Nephron (organoid): ENCODE data around the gene SLC25A41.
A peak's percentile ranks its signal among the peaks of the same experiment; 100 is the strongest.

Experiments
- H3K27ac Mint-ChIP-seq, 3 experiments: 2 replicates each; pipeline ENCODE4 v1.8.0; 2020; ENCODE audit warnings: mixed read lengths in 3 of 3, mild to moderate bottlenecking in 2 of 3, moderate library complexity in 1 of 3
- H3K27me3 Mint-ChIP-seq: 2 replicates; pipeline ENCODE4 v1.8.0; 2021; ENCODE audit warnings: low read depth, mild to moderate bottlenecking, moderate library complexity, mixed read lengths
- H3K36me3 Mint-ChIP-seq: 2 replicates; pipeline ENCODE4 v1.8.0; 2020; ENCODE audit warnings: low read depth, mixed read lengths
- H3K4me1 Mint-ChIP-seq: 2 replicates; pipeline ENCODE4 v1.8.0; 2020; ENCODE audit warnings: mixed read lengths
- H3K4me3 Mint-ChIP-seq, 3 experiments: 2 replicates each; pipeline ENCODE4 v1.8.0; 2020; ENCODE audit warnings: mild to moderate bottlenecking in 3 of 3, mixed read lengths in 3 of 3, moderate library complexity in 2 of 3
- H3K9me3 Mint-ChIP-seq: 2 replicates; pipeline ENCODE4 v1.8.0; 2020; ENCODE audit warnings: mixed read lengths
- TF ChIP-seq, protein P1 (sequence below), 3 experiments: fragments of 200-600 bp; sonication (generic); IDR thresholded peaks; one replicate each; pipeline ENCODE4 v1.5.0; 2021; ENCODE audit warnings: antibody characterized with exemption in 3 of 3; ENCODE audit not compliant: unreplicated experiment in 3 of 3

SLC25A41 gene

DNA sequence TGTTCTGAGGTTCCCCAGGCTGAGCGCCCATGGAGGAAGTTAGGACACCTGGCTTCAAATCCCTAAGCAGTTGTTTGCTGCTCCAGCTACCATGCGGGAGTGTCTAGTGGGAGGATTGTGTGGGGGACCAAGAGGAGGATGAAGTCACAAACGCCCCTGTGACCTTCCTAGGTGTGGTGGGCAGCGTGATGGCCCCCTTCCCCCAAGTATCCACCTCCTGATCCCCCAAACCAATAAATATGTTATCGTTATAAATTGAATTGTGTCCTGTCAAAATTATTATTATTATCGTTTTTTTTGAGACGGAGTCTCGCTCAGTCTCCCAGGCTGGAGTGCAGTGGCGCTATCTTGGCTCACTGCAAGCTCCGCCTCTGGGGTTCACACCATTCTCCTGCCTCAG lies at the start of gene SLC25A41:
SLC25A41 (minus strand) TSS at position 101 of the 400 bp plus-strand sequence; CDS start at position 31, 70 bp downstream.
- Mint-ChIP-seq H3K27ac (no peak within 1 kb of the TSS), H3K9me3 (no peaks in the 10 kb centered on the region), H3K4me1 (no peaks in the 10 kb centered on the region), H3K36me3 (peaks cover 3% of the 10 kb centered on the region), H3K4me3 (no peak within 1 kb of the TSS), H3K27me3 (peaks cover 13% of the 10 kb centered on the region)
- TF ChIP-seq, protein P1, sequence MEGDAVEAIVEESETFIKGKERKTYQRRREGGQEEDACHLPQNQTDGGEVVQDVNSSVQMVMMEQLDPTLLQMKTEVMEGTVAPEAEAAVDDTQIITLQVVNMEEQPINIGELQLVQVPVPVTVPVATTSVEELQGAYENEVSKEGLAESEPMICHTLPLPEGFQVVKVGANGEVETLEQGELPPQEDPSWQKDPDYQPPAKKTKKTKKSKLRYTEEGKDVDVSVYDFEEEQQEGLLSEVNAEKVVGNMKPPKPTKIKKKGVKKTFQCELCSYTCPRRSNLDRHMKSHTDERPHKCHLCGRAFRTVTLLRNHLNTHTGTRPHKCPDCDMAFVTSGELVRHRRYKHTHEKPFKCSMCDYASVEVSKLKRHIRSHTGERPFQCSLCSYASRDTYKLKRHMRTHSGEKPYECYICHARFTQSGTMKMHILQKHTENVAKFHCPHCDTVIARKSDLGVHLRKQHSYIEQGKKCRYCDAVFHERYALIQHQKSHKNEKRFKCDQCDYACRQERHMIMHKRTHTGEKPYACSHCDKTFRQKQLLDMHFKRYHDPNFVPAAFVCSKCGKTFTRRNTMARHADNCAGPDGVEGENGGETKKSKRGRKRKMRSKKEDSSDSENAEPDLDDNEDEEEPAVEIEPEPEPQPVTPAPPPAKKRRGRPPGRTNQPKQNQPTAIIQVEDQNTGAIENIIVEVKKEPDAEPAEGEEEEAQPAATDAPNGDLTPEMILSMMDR (IDR thresholded peaks at IDR 0.05; ENCODE audit: unreplicated experiment in 3 of 3) = no peak

DNA sequence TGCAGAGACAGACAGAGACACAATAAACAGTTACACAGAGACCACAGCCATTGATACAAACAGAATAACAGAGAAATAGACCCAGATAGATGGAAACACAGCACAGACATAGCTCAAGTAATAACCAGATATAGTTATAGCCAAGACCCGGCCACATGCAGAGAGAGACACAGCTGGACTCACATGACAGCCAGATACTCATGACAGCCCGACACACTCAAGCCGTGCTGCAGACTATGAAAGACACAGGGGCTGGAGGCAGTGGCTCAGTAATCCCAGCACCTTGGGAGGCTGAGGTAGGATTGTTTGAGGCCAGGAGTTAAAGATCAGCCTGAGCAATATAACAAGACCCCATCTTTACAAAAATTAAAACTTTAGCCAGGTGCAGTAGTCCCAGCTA lies 49.7 kb upstream of the SLC25A41 start:
- Mint-ChIP-seq H3K4me3 (no peak overlapping the region), H3K4me1 (no peaks in the 10 kb centered on the region), H3K27me3 (peaks cover 15% of the 10 kb centered on the region), H3K27ac (no peak overlapping the region), H3K9me3 (no peaks in the 10 kb centered on the region), H3K36me3 (no peaks in the 10 kb centered on the region)
- TF ChIP-seq, protein P1 (IDR thresholded peaks at IDR 0.05; ENCODE audit: unreplicated experiment in 3 of 3) = no peak

DNA sequence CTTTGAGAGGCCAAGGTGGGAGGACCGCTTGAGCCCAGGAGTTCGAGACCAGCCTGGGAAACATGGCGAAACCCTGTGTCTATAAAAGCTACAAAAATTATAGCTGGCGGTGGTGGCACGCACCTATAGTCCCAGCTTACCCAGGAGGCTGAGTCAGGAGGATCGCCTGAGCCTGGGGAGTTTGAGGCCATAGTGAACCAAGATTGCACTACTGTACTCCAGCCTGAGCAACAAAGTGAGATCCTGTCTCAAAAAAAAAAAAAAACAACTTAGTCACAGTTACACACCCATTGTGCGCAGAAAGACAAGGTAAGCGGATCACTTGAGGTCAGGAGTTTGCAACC lies 48.8 kb upstream of the SLC25A41 start:
- no peaks in the 10 kb centered on the region for H3K4me1 Mint-ChIP-seq
- no peak overlapping the region for H3K27ac Mint-ChIP-seq
- no peak overlapping the region for H3K4me3 Mint-ChIP-seq
- H3K36me3 Mint-ChIP-seq = no peaks in the 10 kb centered on the region
- TF ChIP-seq, protein P1 (IDR thresholded peaks at IDR 0.05; ENCODE audit: unreplicated experiment in 3 of 3) = no peak
- H3K27me3 Mint-ChIP-seq = peaks cover 15% of the 10 kb centered on the region
- no peaks in the 10 kb centered on the region for H3K9me3 Mint-ChIP-seq

DNA sequence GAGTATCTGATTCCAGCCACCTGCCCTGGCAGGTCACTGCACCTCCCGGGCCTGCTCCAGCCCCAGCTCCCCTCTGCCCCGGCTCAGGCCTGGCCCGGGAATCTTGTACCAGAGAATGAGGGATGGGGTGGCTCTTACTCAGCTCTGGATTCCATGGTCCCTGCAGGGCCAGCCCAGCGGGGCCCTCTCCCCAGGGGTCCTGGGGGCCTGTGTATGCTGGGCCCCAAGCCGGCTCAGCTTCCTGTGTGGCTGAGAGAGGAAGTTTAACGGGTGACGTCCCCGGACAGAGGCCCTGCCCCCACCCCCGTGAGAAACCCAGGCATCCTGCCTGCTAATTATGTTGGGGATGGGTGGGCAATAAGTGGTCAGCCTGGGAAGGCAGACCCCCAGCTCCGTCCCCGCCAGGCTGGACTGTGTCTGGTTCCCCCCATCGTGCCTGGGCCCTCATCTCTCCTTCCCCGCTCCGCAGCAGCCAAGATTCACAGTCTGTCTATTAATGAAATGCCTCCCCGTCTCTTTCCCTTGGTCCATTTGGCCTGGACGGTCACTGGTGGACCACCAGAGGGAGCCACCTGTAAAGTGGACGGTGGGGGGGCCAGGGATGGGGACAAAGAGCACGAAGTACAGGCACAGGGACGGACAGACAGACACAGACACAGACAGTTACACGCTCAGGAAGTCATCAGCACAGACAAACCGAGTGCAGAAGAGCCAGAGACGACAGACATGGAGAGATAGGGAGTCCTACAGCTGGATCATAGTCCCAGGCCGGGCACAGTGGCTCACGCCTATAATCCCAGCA lies 48.2 kb upstream of the SLC25A41 start, which contains the start of gene DENND1C:
DENND1C (minus strand) TSS at position 247 of the 802 bp plus-strand sequence; CDS start at position 155, 92 bp downstream.
- Mint-ChIP-seq H3K36me3 (no peaks in the 10 kb centered on the region), H3K27me3 (peaks cover 15% of the 10 kb centered on the region), H3K4me3 (no peak within 1 kb of the TSS), H3K9me3 (no peaks in the 10 kb centered on the region), H3K27ac (no peak within 1 kb of the TSS), H3K4me1 (no peaks in the 10 kb centered on the region)
- TF ChIP-seq, protein P1 (IDR thresholded peaks at IDR 0.05; ENCODE audit: unreplicated experiment in 3 of 3) = peak; percentile 26 to 55 (median 30)

DNA sequence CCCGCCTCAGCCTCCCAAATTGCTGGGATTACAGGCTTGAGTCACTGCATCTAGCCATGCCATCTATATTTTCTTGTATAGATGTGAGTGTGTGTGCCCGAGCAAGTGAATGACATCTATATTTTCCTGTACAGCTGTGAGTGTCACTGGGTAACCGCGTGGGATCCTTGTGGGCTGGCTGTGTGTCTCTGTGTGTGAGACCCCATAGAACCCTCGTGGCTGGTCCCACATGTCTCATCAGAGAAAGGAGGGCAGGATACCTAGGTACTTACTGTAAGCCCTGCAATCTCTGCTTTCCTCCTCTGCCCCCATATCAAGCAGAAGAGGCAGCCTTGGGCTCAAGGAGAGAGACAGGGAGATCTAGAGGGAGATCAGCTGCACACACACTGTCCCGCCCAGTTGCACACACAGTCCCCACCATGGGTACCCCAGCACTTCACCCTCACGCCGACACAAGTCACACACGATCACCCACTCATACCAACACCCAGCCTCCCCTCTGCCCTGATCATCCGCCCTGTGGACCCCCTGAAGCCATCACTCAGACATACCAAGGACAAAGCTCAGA lies 47.4 kb upstream of the SLC25A41 start:
- Mint-ChIP-seq H3K36me3 (no peaks in the 10 kb centered on the region), H3K27me3 (peaks cover 22% of the 10 kb centered on the region), H3K27ac (no peak overlapping the region), H3K9me3 (no peaks in the 10 kb centered on the region), H3K4me3 (no peak overlapping the region), H3K4me1 (no peaks in the 10 kb centered on the region)
- TF ChIP-seq, protein P1 (IDR thresholded peaks at IDR 0.05; ENCODE audit: unreplicated experiment in 3 of 3) = no peak
